Prostate gland (tissue), 2 donors: Measurements from ENCODE around the gene OPN4. TPM values are rescaled to one million over a fixed set of nuclear protein-coding genes. Genes with fewer than 3 reads are reported as not detected.
A peak's percentile ranks its signal among the peaks of the same experiment; 100 is the strongest.

Source experiments
- DNase-seq: peaks from one replicate; pipeline ENCODE4 v3.0.0-alpha.2; 2019; ENCODE audit warnings: low spot score
- H3K27ac ChIP-seq, 2 donors: fragments of 200-600 bp; sonication (generic); 2 replicates each; pipeline ENCODE4 v1.5.1; 2017 to 2019
- H3K27me3 ChIP-seq: fragments of 200-600 bp; sonication (generic); replicated peaks from 2 replicates; pipeline ENCODE4 v1.5.1; 2019; ENCODE audit not compliant: insufficient read depth
- H3K36me3 ChIP-seq, 2 donors: fragments of 200-600 bp; sonication (generic); 1 replicate in 1 of 2; 2 replicates in 1 of 2; pipeline versions ENCODE4 v1.5.1 to v1.8.1; 2017 to 2019
- H3K4me1 ChIP-seq: fragments of 200-600 bp; sonication (generic); replicated peaks from 2 replicates; pipeline ENCODE4 v1.5.1; 2019
- H3K4me3 ChIP-seq, 2 donors: fragments of 200-600 bp; sonication (generic); 2 replicates each; pipeline ENCODE4 v1.5.1; 2017 to 2019
- H3K9me3 ChIP-seq: fragments of 200-600 bp; sonication (generic); 2 replicates; pipeline ENCODE4 v1.5.1; 2017
- POLR2A ChIP-seq: fragments of 450-650 bp; IDR thresholded peaks from one replicate; pipeline ENCODE4 v1.6.1; 2016; ENCODE audit warnings: antibody characterized with exemption, mild to moderate bottlenecking
- POLR2AphosphoS5 ChIP-seq: sonication (generic); formaldehyde crosslinking; IDR thresholded peaks from one replicate; pipeline ENCODE4 v1.6.1; 2017; ENCODE audit warnings: antibody characterized with exemption
- WGBS: methylation state at CpG from one replicate; pipeline ENCODE4 v1.1.5; 2018; 5-methylcytosine and 5-hydroxymethylcytosine counted together
- intact Hi-C: fragments of 100-400 bp; cut with DNase I; formaldehyde crosslinking; loops from one replicate; pipeline ENCODE4 v1.14.2; 2022
- total RNA-seq, 2 donors: library from RNA; depleted of rRNA; stranded (reverse); fragments of >200 nt; gene quantifications; one replicate each; pipeline ENCODE4 v1.1.0, GENCODE V29; 2016
- TF ChIP-seq, protein P1 (sequence below), 4 experiments: fragments of 200-600 bp in 2 of 4; fragments of 450-650 bp in 2 of 4; sonication (generic) in 2 of 4; IDR thresholded peaks; 1 replicate in 3 of 4; 2 replicates in 1 of 4; pipeline ENCODE4 v1.5.1; 2016 to 2019; ENCODE audit warnings: antibody characterized with exemption in 4 of 4, mild to moderate bottlenecking in 2 of 4, moderate library complexity in 2 of 4

OPN4 gene
- total RNA-seq, 2 donors from 2014 or later = not detected

DNA sequence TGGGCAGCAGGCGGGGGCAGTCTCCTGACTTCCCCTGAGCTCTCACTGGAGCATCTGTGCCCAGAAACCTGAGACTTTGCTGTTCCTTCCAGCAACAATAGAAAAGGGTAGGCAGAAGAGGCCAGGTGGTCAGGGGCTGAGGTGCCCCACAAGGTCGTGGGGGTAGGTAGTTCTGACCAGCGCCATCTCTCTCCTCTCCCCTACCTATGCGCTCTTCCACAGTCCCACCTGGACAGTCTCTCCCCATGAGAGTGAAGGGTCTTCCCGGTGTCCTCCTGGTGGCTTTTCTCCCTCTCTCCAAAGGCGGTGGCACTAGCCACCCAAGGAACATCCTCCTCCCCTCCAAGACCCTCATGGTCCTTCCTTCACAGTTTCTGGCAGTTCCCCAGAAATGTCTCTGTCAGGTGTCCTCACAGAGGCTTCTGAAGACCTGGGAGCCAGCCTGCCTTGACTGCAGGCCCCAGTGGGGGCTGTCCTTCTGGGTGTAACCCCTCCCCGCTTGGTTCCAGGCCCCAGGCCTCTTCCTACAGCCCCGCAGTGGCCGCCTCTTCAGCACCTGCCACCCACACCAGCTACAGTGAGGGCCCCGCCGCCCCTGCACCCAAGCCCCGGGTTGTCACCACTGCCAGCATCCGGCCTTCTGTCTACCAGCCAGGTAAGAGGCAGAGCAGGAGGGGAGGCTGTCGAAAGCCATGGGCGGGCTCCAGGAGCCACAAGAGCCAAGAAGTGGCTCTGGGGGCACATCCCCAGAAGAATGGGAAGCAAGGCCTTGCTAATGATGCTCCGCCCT is 55.2 kb downstream of the OPN4 start:
- no peaks in the 10 kb centered on the region for H3K9me3 ChIP-seq
- no peaks in the 10 kb centered on the region for H3K4me1 ChIP-seq
- TF ChIP-seq POLR2A (no peak), POLR2AphosphoS5 (no peak)
- TF ChIP-seq, protein P1, sequence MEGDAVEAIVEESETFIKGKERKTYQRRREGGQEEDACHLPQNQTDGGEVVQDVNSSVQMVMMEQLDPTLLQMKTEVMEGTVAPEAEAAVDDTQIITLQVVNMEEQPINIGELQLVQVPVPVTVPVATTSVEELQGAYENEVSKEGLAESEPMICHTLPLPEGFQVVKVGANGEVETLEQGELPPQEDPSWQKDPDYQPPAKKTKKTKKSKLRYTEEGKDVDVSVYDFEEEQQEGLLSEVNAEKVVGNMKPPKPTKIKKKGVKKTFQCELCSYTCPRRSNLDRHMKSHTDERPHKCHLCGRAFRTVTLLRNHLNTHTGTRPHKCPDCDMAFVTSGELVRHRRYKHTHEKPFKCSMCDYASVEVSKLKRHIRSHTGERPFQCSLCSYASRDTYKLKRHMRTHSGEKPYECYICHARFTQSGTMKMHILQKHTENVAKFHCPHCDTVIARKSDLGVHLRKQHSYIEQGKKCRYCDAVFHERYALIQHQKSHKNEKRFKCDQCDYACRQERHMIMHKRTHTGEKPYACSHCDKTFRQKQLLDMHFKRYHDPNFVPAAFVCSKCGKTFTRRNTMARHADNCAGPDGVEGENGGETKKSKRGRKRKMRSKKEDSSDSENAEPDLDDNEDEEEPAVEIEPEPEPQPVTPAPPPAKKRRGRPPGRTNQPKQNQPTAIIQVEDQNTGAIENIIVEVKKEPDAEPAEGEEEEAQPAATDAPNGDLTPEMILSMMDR (IDR thresholded peaks at IDR 0.05) = no peak
- no peak overlapping the region for H3K27ac ChIP-seq
- H3K27me3 ChIP-seq = no peaks in the 10 kb centered on the region
- H3K4me3 ChIP-seq = no peak overlapping the region
- WGBS = 91% methylated on average over 16 of the region's 16 CpGs
- no peak for DNase-seq
- H3K36me3 ChIP-seq = no peaks in the 10 kb centered on the region
- intact Hi-C loops = loop anchor here (2.0 kb wide), 1 partner anchor 191 kb away; no protein-coding TSS in a partner anchor

DNA sequence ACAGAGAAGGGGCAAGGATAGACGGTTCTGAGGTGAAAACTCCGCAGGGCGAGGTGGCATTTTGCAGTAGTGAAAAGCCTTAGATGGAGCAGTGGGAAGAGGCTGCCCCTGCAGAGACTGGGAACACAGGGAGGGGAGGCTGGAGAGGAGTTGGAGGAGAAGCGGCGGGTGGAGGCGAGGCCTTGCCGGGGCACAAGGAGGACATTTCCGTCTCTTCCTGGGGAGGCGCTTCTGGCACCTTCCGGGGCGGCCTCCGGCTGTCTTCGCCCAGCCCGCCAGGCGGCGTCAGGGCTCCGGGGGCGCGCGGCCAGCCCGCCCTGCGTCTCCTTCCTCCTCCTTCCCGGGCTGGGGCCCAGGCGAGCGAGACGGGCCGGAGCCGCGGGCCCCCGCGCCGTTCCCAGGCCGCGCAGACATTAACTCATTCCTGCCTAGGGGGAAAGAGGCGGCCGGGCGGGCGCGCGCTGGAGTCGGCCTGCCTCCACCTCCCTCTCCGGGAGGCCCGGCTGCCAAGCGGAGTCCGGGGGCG is 56.7 kb downstream of the OPN4 start:
- WGBS = 5% methylated on average over 44 of the region's 46 CpGs

DNA sequence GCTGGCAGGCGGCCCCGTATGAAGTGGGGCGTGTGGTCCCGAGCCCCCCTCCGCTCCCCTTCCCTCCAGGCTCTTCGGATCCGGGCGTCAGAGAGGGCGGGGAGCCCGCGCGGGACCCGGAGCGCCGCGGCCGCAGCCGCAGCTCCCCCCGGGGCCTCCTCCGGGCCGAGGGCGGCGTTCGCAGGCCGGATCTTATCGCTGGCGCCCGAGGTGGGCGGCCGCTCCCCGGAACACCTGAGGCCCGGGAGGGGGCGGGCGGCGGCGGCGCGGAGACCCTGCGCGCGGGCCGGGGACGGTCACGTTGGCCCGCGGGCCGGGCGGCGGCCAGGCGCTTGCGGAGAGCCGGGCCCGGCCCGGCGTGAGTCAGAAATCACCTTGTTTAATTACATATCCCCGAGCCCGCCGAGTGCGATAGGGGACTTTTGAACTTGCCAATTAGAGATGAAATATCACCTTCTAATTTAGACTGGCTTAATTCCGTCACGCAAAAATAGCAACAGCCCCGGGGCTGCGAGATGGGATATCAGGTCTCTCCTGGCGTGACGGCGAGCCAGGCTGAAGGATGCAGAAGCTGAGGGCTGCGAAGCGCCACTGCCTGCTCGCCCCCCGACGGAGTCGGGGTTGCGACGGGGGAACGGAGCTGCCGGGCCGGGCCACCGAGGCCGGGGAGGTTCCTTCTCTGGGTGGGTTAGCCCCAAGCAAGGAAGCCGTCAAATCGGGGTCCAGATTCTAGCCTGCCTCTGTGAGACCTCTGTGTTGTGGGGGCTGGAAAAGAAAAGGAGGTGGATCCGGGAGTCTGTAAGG is 57.4 kb downstream of the OPN4 start:
- H3K4me3 ChIP-seq = peak overlapping the region; percentile 81 to 86
- no peaks in the 10 kb centered on the region for H3K9me3 ChIP-seq
- TF ChIP-seq, protein P1 (IDR thresholded peaks at IDR 0.05) = no peak
- TF ChIP-seq POLR2AphosphoS5 (no peak), POLR2A (no peak)
- no peaks in the 10 kb centered on the region for H3K36me3 ChIP-seq
- intact Hi-C loops = loop anchor here (1.0 to 2.0 kb wide), 2 partner anchors 46 to 189 kb away; no protein-coding TSS in a partner anchor
- no peaks in the 10 kb centered on the region for H3K4me1 ChIP-seq
- 1% methylated on average over 73 of the region's 82 CpGs for WGBS
- no peaks in the 10 kb centered on the region for H3K27me3 ChIP-seq
- DNase-seq = peak; percentile 38
- H3K27ac ChIP-seq = peak overlapping the region; percentile 96 to 97

More for the DNA sequence above, 56.7 kb downstream of the OPN4 start:
- intact Hi-C loops = loop anchor here (1.0 to 2.0 kb wide), 2 partner anchors 46 to 190 kb away; no protein-coding TSS in a partner anchor
- TF ChIP-seq POLR2AphosphoS5 = peak; percentile 77
- peak; percentile 72 for TF ChIP-seq POLR2A
- TF ChIP-seq, protein P1 (IDR thresholded peaks at IDR 0.05) = peak; percentile 81 to 98 (median 91)
- peak; percentile 84 for DNase-seq
- H3K4me1 ChIP-seq = no peaks in the 10 kb centered on the region
- no peaks in the 10 kb centered on the region for H3K36me3 ChIP-seq
- peak overlapping the region; percentile 81 to 86 for H3K4me3 ChIP-seq
- H3K27me3 ChIP-seq = no peaks in the 10 kb centered on the region
- no peaks in the 10 kb centered on the region for H3K9me3 ChIP-seq
- peak overlapping the region; percentile 96 to 97 for H3K27ac ChIP-seq

DNA sequence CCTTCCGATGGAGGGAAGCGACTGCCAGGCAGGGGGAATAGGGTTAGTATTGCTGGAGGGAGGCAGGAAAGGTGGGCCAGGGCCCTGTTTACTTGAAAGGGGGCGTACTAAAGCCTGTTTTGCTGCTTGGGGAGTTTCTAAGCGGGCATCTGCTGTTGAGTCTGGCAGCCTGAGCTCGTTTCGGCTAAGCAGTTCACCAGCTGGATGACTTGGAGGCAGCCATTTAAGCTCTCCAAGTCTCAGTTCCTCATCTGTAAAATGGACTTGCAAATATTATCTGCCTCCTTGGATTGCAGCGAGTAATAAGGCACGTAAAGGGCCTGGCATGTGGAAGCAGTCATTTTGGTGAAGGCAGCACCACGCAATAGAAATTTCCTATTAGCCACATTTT is 58.0 kb downstream of the OPN4 start:
- 39% methylated on average over 9 of the region's 9 CpGs for WGBS
- no peak for DNase-seq

More for the DNA sequence above, 58.0 kb downstream of the OPN4 start:
- Histone ChIP-seq H3K27me3 (no peaks in the 10 kb centered on the region), H3K4me3 (peak overlapping the region; percentile 81 to 86), H3K4me1 (no peaks in the 10 kb centered on the region), H3K36me3 (no peaks in the 10 kb centered on the region), H3K9me3 (no peaks in the 10 kb centered on the region), H3K27ac (peak overlapping the region; percentile 96 to 97)
- TF ChIP-seq POLR2A (no peak), POLR2AphosphoS5 (no peak)
- TF ChIP-seq, protein P1 (IDR thresholded peaks at IDR 0.05) = no peak
- intact Hi-C loops = no loop called here
